Muscle layer of duodenum (tissue), 2 donors: Measurements from ENCODE around the gene ODC1.

Source experiments
- H3K27ac ChIP-seq: one replicate; pipeline ENCODE4 v1.7.0; 2013; ENCODE audit warnings: mild to moderate bottlenecking, low read length
- H3K27me3 ChIP-seq: one replicate; pipeline ENCODE4 v1.7.0; 2013; ENCODE audit warnings: low read depth, mild to moderate bottlenecking, control low read depth, low read length
- H3K36me3 ChIP-seq, 2 donors: one replicate each; pipeline ENCODE4 v1.7.0; 2013; ENCODE audit warnings: low read length in 2 of 2, control low read depth in 1 of 2, mild to moderate bottlenecking in 1 of 2; ENCODE audit not compliant: insufficient read depth in 2 of 2, control insufficient read depth in 1 of 2
- H3K4me1 ChIP-seq, 2 donors: one replicate each; pipeline ENCODE4 v1.7.0; 2013; ENCODE audit warnings: low read length in 2 of 2, mild to moderate bottlenecking in 2 of 2, control low read depth in 1 of 2, moderate library complexity in 1 of 2; ENCODE audit not compliant: insufficient read depth in 2 of 2, control insufficient read depth in 1 of 2
- H3K4me3 ChIP-seq, 2 donors: one replicate each; pipeline ENCODE4 v1.7.0; 2013; ENCODE audit warnings: low read length in 2 of 2, low read depth in 1 of 2, mild to moderate bottlenecking in 1 of 2
- H3K9me3 ChIP-seq, 2 donors: one replicate each; pipeline ENCODE4 v1.7.0; 2013; ENCODE audit warnings: low read length in 2 of 2, control low read depth in 1 of 2, mild to moderate bottlenecking in 1 of 2; ENCODE audit not compliant: control insufficient read depth in 1 of 2
- donor health status: healthy.

The ODC1 gene

GRCh38 chr2:10410001-10410822 is 37.9 kb downstream of the ODC1 start:
- Histone ChIP-seq H3K4me1 (peaks cover 19 to 43% of the 10 kb centered on the region in 2 donors), H3K9me3 (no peaks in the 10 kb centered on the region), H3K4me3 (no peak overlapping the region), H3K27ac (no peak overlapping the region), H3K36me3 (peaks cover 0 to 7% of the 10 kb centered on the region in 2 donors), H3K27me3 (no peaks in the 10 kb centered on the region)

- H3K27me3 ChIP-seq: no peaks in the 10 kb centered on the region
- no peak overlapping the region for H3K4me3 ChIP-seq
- H3K36me3 ChIP-seq: peaks cover 0 to 7% of the 10 kb centered on the region in 2 donors
- H3K4me1 ChIP-seq: peaks cover 19 to 43% of the 10 kb centered on the region in 2 donors
- H3K9me3 ChIP-seq: no peaks in the 10 kb centered on the region
- H3K27ac ChIP-seq: peak overlapping the region; percentile 72
Measured at GRCh38 chr2:10408649-10409579, 39.2 kb downstream of the ODC1 start.

- Histone ChIP-seq H3K4me1 (peaks cover 19 to 40% of the 10 kb centered on the region in 2 donors), H3K36me3 (peaks cover 0 to 7% of the 10 kb centered on the region in 2 donors), H3K4me3 (no peak overlapping the region), H3K27ac (peak overlapping the region; percentile 72), H3K27me3 (no peaks in the 10 kb centered on the region), H3K9me3 (no peaks in the 10 kb centered on the region)
Measured at GRCh38 chr2:10407841-10408648, 40.1 kb downstream of the ODC1 start.

- peak overlapping the region; percentile 72 for H3K27ac ChIP-seq
- peaks cover 19 to 34% of the 10 kb centered on the region in 2 donors for H3K4me1 ChIP-seq
- H3K27me3 ChIP-seq: no peaks in the 10 kb centered on the region
- H3K4me3 ChIP-seq: no peak overlapping the region
- no peaks in the 10 kb centered on the region for H3K9me3 ChIP-seq
- peaks cover 0 to 7% of the 10 kb centered on the region in 2 donors for H3K36me3 ChIP-seq
Measured at GRCh38 chr2:10407432-10407831, 40.7 kb downstream of the ODC1 start.

- no peak overlapping the region for H3K4me3 ChIP-seq
- H3K27me3 ChIP-seq: no peaks in the 10 kb centered on the region
- no peak overlapping the region for H3K27ac ChIP-seq
- no peaks in the 10 kb centered on the region for H3K9me3 ChIP-seq
- peaks cover 20 to 33% of the 10 kb centered on the region in 2 donors for H3K4me1 ChIP-seq
- no peaks in the 10 kb centered on the region for H3K36me3 ChIP-seq
Measured at GRCh38 chr2:10406491-10407188, 41.5 kb downstream of the ODC1 start.

- no peak overlapping the region for H3K4me3 ChIP-seq
- H3K9me3 ChIP-seq: no peaks in the 10 kb centered on the region
- H3K36me3 ChIP-seq: no peaks in the 10 kb centered on the region
- no peak overlapping the region for H3K27ac ChIP-seq
- H3K4me1 ChIP-seq: peaks cover 25 to 38% of the 10 kb centered on the region in 2 donors
- H3K27me3 ChIP-seq: no peaks in the 10 kb centered on the region
Measured at GRCh38 chr2:10406016-10406415, 42.1 kb downstream of the ODC1 start.

GRCh38 chr2:10405448-10405847 is 42.7 kb downstream of the ODC1 start:
- H3K9me3 ChIP-seq: no peaks in the 10 kb centered on the region
- H3K27ac ChIP-seq: no peak overlapping the region
- H3K27me3 ChIP-seq: no peaks in the 10 kb centered on the region
- peaks cover 25 to 44% of the 10 kb centered on the region in 2 donors for H3K4me1 ChIP-seq
- H3K4me3 ChIP-seq: no peak overlapping the region
- no peaks in the 10 kb centered on the region for H3K36me3 ChIP-seq

- peak overlapping the region; percentile 29 for H3K27ac ChIP-seq
Measured at GRCh38 chr2:10404324-10405143, 43.6 kb downstream of the ODC1 start.

GRCh38 chr2:10402653-10403215 is 45.4 kb downstream of the ODC1 start:
- Histone ChIP-seq H3K27me3 (no peaks in the 10 kb centered on the region), H3K27ac (no peak overlapping the region), H3K4me3 (no peak overlapping the region), H3K36me3 (no peaks in the 10 kb centered on the region), H3K9me3 (no peaks in the 10 kb centered on the region), H3K4me1 (peaks cover 11 to 30% of the 10 kb centered on the region in 2 donors)

More at GRCh38 chr2:10404324-10405143, 43.6 kb downstream of the ODC1 start:
- no peak overlapping the region for H3K4me3 ChIP-seq
- peaks cover 25 to 45% of the 10 kb centered on the region in 2 donors for H3K4me1 ChIP-seq
- H3K9me3 ChIP-seq: no peaks in the 10 kb centered on the region
- no peaks in the 10 kb centered on the region for H3K36me3 ChIP-seq
- H3K27me3 ChIP-seq: no peaks in the 10 kb centered on the region
